DMS114 treated with DMSO at 0.1 percent for 48 hours (cell line): Measurements from ENCODE around the gene AP1M2.

Experiments
- DNase-seq: peaks from one replicate; lab custom pipeline; 2025; ENCODE audit not compliant: unreplicated experiment; lab: John Stamatoyannopoulos, UW

Gene AP1M2

GRCh38 chr19:10587022-10587838 is at the start of gene AP1M2:
TSS of gene AP1M2 (minus strand) at chr19:10587312. CDS start at chr19:10587231, 81 bp downstream.
- DNase-seq, result no peak

DNA sequence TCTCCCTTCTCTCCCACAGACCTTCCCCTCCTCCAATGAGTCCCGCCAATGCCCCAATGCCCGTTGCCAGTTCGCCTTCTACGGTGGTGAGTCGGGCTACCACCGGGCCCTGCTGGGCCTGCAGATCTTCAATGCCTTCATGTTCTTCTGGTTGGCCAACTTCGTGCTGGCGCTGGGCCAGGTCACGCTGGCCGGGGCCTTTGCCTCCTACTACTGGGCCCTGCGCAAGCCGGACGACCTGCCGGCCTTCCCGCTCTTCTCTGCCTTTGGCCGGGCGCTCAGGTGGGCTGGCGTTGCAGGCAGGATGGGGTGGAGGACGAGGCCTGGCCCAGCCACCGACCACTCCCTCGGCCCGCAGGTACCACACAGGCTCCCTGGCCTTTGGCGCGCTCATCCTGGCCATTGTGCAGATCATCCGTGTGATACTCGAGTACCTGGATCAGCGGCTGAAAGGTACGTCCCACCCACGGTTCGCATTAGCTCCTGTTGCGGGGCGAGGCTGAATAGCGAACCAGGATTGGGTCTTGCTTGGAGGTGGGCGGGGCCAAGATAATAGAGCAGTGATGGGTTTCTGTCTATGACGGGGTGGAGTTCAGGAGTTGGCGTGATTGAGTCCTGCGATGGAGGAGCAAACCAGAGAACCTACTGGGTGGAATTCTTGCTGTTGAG is 49.3 kb upstream of the AP1M2 start:
- no peak for DNase-seq

DNA sequence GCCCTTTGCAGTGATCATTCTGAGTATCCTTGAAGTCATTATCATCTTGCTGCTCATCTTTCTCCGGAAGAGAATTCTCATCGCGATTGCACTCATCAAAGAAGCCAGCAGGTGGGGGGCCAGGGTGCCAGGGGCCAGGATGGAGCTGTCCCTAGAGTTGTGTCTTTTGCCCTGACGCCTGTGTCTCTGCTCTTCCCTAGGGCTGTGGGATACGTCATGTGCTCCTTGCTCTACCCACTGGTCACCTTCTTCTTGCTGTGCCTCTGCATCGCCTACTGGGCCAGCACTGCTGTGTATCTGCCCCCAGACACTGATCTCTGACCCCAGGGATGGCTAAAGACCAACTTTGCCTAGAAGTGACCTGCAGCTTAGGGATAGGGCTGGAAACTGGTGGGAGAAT is 47.9 kb upstream of the AP1M2 start:
- no peak for DNase-seq

GRCh38 chr19:10634430-10634829 is 47.3 kb upstream of the AP1M2 start:
- DNase-seq, result no peak

DNA sequence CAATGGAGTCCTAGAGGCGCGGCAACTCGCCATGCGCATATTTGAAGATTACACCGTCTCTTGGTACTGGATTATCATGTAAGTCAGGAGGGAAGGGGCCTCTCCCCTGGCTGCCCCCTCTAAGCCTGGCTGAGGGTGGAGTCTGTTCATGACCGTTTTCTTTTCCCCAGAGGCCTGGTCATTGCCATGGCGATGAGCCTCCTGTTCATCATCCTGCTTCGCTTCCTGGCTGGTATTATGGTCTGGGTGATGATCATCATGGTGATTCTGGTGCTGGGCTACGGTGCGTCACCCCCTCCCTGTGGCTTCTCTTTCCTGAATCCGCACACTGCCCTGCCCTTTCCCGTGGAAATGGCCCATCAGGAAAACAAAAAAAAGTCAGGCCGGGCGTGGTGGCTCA is 44.8 kb upstream of the AP1M2 start:
- no peak for DNase-seq

- no peak for DNase-seq
Measured at GRCh38 chr19:10625762-10626138, 38.6 kb upstream of the AP1M2 start.

- DNase-seq, result no peak
Measured at GRCh38 chr19:10625003-10625761, 38.1 kb upstream of the AP1M2 start, which contains the start of gene SLC44A2. TSS of gene SLC44A2 (plus strand) at chr19:10625553. CDS start at chr19:10625634, 81 bp downstream.

DNA sequence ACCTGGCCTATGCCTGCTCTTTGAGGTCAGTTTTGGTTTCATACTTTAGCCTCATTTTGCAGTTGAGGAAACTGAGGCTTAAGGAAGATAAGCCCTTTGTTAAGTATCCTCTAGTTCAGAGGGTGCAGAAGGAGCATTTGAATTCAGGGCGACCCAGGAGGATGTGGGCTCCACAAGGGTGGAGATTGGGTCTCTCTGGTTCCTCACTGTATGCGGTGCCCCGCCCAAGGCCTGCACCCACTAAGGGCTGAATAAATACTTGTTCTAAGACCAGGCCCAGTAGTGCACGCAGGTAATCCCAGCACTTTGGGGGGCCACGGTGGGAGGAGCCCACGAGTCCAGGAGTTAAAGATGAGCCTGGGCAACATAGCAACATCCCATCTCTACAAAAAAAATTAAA is 37.5 kb upstream of the AP1M2 start:
- DNase-seq, result no peak

GRCh38 chr19:10621966-10622365 is 34.9 kb upstream of the AP1M2 start:
- no peak for DNase-seq

DNA sequence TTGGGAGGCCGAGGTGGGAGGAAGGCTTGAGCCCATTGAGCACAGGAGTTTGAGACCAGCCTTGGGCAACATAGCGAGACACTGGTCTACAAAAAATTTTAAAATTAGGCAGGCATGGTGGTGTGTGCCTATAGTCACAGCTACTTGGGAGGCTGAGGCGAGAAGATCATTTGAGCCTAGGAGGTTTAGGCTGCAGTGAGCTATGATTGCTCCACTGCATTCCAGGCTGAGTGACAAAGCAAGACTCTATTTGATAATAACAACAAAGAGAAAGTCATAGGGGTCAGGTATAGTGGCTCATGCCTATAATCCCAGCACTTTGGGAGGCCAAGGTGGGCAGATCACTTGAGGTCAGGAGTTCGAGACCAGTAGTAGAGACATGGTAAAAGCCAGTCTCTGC is 33.7 kb upstream of the AP1M2 start:
- DNase-seq, result no peak

DNA sequence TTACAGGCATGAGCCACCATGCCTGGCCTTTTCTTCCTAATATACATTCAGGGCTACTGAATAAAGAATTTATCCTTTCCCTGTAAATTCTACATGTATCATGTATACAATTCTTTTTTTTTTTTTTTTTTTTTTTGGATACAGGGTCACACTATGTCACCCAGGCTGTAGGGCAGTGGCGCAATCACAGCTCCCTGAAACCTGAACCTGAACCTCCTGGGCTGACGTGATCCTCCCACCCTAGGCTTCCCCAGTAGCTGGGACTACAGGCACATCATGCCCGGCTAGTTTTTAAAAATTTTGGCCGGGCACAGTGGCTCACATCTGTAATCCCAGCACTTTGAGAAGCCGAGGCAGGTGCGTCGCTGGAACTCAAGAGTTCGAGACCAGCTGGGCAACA is 31.7 kb upstream of the AP1M2 start:
- no peak for DNase-seq

DNA sequence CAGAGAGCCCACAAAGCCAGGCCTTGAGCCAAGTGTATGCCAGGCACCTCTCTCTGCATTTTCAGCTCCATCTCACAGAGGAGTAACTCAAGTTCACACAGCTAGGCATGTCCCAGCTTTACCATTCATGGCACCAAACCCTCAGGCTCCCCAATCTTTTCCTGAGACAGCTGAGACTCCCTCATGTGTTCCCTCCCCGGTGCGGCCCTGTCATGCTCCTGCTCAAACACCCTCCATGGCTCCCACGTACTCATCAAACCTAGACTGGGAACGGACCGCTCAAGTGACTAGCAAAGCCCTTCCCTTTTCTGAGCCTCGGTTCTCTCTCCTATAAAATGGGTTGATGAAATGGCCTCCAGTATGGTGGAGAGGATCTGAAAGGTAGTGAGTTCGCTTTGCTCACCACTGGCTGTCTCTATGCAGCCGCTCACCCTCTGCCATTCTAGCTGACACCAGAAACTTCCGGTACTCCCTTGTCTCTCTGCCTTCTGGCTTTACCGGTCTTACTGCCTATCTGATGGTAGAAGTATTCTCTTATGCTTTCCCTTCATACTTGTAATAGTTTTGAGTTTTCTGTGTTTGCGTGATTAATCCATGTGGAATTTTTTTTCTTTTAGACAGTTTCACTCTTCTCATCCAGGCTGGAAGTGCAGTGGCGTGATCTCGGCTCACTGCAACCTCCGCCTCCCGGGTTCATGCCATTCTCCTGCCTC is 30.5 kb upstream of the AP1M2 start:
- no peak for DNase-seq

DNA sequence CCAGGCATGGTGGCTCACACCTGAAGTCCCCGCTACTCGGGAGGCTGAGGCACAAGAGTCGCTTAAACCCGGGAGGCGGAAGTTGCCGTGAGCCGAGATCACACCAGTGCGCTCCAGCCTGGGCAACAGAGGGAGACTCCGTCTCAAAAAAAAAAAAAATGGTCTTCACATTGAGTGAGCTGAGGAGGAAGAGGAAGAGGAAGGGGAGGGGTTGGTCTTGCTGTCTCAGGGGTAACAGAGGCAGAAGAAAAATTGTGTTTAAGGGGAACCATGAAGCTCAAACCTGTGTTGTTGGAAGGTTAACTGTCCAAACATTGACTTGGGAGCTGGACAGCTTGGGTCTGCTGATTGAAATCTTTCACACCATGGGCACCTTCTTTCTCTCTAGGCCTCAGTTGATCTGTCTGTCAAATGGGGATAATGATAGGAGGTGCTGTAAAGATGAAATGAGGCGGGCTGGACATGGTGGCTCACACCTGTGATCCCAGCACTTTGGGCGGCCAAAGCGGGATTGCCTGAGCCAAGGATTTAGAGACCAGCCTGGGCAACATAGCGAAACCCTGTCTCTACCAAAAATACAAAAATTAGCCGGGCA is 28.4 kb upstream of the AP1M2 start:
- DNase-seq, result no peak

- DNase-seq, result no peak
Measured at GRCh38 chr19:10612499-10613119, 25.5 kb upstream of the AP1M2 start.

- no peak for DNase-seq
Measured at GRCh38 chr19:10611907-10612306, 24.8 kb upstream of the AP1M2 start.

GRCh38 chr19:10604460-10604980 is 17.4 kb upstream of the AP1M2 start:
- DNase-seq, result no peak

- DNase-seq, result no peak
Measured at GRCh38 chr19:10603873-10604459, 16.9 kb upstream of the AP1M2 start.

DNA sequence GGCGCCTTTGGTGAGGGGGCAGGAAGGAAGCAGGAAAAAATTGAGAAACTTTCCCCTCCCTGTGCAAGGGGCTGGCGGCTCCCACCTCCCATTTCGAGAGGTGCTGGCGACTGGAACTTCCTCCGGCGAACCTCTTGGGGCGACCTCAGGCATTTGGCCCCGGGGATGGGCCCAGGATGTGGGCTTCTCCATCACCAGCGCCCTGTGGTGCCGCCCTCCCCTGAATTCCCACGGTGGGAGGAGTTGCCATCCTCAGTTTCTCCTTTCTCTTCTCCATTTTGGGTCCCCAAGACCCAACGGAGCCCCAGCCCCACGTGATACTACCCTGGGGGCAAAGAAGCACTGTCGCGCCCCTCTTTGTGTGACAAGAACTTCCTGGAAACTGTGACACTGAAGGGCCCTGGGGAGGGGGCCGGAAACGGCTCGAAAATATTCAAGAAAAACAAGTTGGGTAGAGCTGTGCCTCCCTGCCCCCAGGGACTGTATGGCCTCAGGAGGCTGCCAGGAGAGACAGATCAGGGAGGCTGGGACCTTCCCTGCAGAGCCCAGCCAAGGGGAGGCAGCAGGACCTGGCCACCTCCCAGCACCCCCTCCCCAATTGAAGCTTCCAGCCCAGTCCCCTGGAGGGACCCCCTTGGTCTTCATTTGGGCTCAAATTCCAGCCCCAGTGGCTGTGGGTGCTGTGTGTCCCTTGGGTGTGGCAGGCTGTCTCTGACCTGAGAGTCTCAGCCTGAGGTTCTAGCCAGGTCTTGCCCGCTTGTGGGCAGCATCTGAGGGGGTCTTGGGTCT is 16.2 kb upstream of the AP1M2 start:
- DNase-seq, result no peak
